BLaER1 treated with 17β-estradiol and CSF1 and Interleukin-3, amounts not matched to agents 10 nM and 100 nM (cell line): ENCODE results near the gene GTF2I.
"Not testable (repeated sequence)": the region's sequence is repeated elsewhere in the genome, so short reads cannot be mapped to it uniquely, and the experiment has no call there.

Source experiments
- H3K27ac ChIP-seq, 11 experiments: shearing (Covaris generic); formaldehyde crosslinking; 2 replicates each; pipeline ENCODE4 v1.8.1; 2022
- H3K27me3 ChIP-seq, 11 experiments: shearing (Covaris generic); formaldehyde crosslinking; 2 replicates each; pipeline ENCODE4 v1.8.1; 2022
- H3K36me3 ChIP-seq, 11 experiments: shearing (Covaris generic); formaldehyde crosslinking; 2 replicates each; pipeline ENCODE4 v1.8.1; 2022
- H3K4me1 ChIP-seq, 10 experiments: shearing (Covaris generic); formaldehyde crosslinking; 2 replicates each; pipeline ENCODE4 v1.8.1; 2022
- H3K4me2 ChIP-seq, 11 experiments: shearing (Covaris generic); formaldehyde crosslinking; 2 replicates each; pipeline ENCODE4 v1.8.1; 2022
- H3K4me3 ChIP-seq, 10 experiments: shearing (Covaris generic); formaldehyde crosslinking; 2 replicates each; pipeline ENCODE4 v1.8.1; 2022
- H3K9ac ChIP-seq, 11 experiments: shearing (Covaris generic); formaldehyde crosslinking; 2 replicates each; pipeline ENCODE4 v1.8.1; 2022
- H3K9me3 ChIP-seq, 11 experiments: shearing (Covaris generic); formaldehyde crosslinking; replicated peaks in 1 of 11; 2 replicates each; pipeline ENCODE4 v1.8.1; 2022
- H4K20me1 ChIP-seq, 11 experiments: shearing (Covaris generic); formaldehyde crosslinking; 2 replicates each; pipeline ENCODE4 v1.8.1; 2022
- Cebpa-rat ChIP-seq, 11 experiments: shearing (Covaris generic); IDR thresholded peaks; 2 replicates each; pipeline ENCODE4 v1.8.1; 2022

GTF2I gene

DNA sequence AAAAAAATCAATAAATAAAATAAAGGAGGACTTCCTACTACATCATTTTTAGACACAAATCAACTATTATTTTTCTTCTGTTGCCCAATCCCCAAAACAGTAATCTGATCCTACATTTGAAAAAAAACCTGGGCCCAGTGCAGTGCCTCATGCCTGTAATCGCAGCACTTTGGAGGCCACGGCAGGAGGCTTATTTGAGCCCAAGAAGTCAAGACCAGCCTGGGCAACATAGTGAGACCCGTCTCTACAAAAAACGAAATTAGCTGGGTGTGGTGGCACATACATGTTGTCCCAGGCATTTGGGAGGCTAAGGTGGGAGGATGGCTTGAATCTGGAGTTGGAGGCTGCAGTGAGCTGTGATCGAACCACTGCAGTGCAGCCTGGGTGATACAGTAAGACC lies 2.7 kb upstream of the GTF2I start:
- H3K4me3 ChIP-seq, result no peak overlapping the region
- H3K9ac ChIP-seq, result peak overlapping the region in 3 of 11 experiments; percentile 11 to 100 (median 100); a peak in 4 of 22 replicates
- peaks cover 12 to 14% (median 14%) of the 10 kb centered on the region in 11 experiments; a peak in 21 of 22 replicates for H4K20me1 ChIP-seq
- H3K9me3 ChIP-seq, result no peaks in the 10 kb centered on the region
- H3K27ac ChIP-seq, result peak overlapping the region in 3 of 11 experiments; percentile 23 to 100 (median 100); a peak in 5 of 22 replicates
- H3K27me3 ChIP-seq, result no peaks in the 10 kb centered on the region
- H3K4me1 ChIP-seq, result peaks cover 34 to 68% (median 59%) of the 10 kb centered on the region in 10 experiments
- peaks cover 0 to 11% (median 4%) of the 10 kb centered on the region in 11 experiments; a peak in 7 of 22 replicates for H3K36me3 ChIP-seq
- peak overlapping the region in 10 of 11 experiments; percentile 90 to 100 (median 97); a peak in 18 of 22 replicates for H3K4me2 ChIP-seq
- TF ChIP-seq Cebpa-rat (IDR thresholded peaks at IDR 0.05), result no peak; a peak in 1 of 22 replicates

DNA sequence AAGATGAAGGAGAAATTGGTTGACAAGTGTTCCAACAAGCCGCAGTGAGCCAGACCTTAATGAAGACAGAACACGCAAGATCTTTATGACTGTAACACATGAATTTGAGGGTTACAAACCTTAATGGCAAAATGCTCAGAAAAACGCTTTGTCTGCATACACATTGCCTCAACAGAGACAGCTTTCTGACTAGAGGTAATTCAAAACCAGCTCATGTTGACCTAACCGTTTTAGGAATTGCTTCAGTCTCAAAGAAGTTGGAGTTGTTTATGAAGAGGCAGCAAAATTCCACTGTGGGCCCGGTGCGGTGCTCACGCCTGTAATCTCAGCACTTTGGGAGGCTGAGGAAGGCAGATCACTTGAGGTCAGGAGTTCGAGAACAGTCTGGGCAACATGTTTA lies 2.2 kb upstream of the GTF2I start:
- Histone ChIP-seq H3K27ac (peak overlapping the region in 9 of 11 experiments; percentile 100; a peak in 17 of 22 replicates), H3K4me3 (peak overlapping the region; percentile 96 to 99 (median 98); a peak in 17 of 20 replicates), H3K4me1 (peaks cover 37 to 74% (median 61%) of the 10 kb centered on the region in 10 experiments), H3K4me2 (peak overlapping the region; percentile 86 to 100 (median 96)), H3K9me3 (no peaks in the 10 kb centered on the region), H3K36me3 (peaks cover 0 to 11% (median 4%) of the 10 kb centered on the region in 11 experiments; a peak in 7 of 22 replicates), H4K20me1 (peaks cover 17 to 20% (median 19%) of the 10 kb centered on the region in 11 experiments), H3K27me3 (no peaks in the 10 kb centered on the region), H3K9ac (peak overlapping the region; percentile 49 to 100 (median 100); a peak in 21 of 22 replicates)
- no peak for TF ChIP-seq Cebpa-rat (IDR thresholded peaks at IDR 0.05)

DNA sequence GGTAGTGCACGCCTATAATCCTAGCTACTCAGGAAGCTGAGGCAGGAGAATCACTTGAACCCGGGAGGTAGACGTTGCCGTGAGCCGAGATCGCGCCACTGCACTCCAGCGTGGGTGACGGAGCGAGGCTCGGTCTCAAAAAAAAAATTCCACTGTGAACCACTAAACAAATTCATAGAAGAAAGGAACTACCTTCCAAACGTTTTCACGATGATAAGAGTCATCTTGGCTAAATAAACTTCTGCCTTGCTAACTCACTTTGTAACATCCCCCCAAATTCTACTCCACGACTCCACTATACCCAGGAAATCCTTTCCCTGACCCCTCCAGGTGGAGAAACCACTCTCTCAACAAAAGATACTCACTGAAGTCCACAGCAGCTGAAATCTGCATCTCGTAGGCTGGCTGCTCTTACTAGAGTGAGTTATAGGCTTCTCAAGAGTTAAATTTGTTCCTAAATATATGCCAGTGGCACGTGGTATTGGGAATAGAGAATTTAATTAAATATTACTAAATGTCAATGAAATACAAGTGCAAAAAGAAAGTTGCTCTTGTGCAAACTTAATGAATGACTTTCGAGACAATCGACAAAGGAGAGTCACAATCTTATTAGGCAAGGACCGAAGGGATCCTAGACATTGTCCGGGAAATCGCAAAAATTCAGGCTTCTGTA lies 1.6 kb upstream of the GTF2I start:
- H3K4me1 ChIP-seq, result peaks cover 37 to 76% (median 62%) of the 10 kb centered on the region in 10 experiments
- peak overlapping the region; percentile 86 to 100 (median 96) for H3K4me2 ChIP-seq
- peaks cover 23 to 25% (median 25%) of the 10 kb centered on the region in 11 experiments for H4K20me1 ChIP-seq
- peak overlapping the region; percentile 49 to 100 (median 100); a peak in 21 of 22 replicates for H3K9ac ChIP-seq
- H3K27ac ChIP-seq, result peak overlapping the region in 9 of 11 experiments; percentile 100; a peak in 18 of 22 replicates
- TF ChIP-seq Cebpa-rat (IDR thresholded peaks at IDR 0.05), result no peak
- H3K36me3 ChIP-seq, result peaks cover 0 to 16% (median 4%) of the 10 kb centered on the region in 11 experiments; a peak in 7 of 22 replicates
- peak overlapping the region; percentile 96 to 99 (median 98) for H3K4me3 ChIP-seq
- H3K27me3 ChIP-seq, result no peaks in the 10 kb centered on the region
- no peaks in the 10 kb centered on the region for H3K9me3 ChIP-seq

DNA sequence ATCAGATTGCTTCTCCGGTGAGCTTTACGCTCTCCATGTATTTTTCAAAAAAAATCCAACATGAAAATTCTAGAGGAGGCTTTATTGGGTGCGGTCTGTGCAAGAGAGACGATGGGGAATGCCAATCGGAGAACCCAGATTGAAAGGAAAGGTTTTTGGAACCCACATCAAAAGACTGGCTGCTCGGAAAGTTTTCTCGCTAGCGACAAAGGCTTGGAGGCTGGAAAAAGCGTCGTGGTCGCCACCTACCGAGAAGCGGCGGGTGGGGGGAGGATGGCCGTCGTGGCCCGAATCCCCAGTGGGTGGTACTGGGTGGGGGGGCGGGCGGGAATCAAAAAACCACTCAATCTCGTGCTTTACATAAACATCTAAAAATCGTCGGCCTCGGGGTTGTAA lies 1.1 kb upstream of the GTF2I start:
- H3K4me1 ChIP-seq, result peaks cover 39 to 77% (median 63%) of the 10 kb centered on the region in 10 experiments
- TF ChIP-seq Cebpa-rat (IDR thresholded peaks at IDR 0.05), result no peak
- peak overlapping the region; percentile 96 to 99 (median 98) for H3K4me3 ChIP-seq
- peak overlapping the region; percentile 90 to 100 (median 97) for H3K4me2 ChIP-seq
- H3K9ac ChIP-seq, result peak overlapping the region; percentile 98 to 100 (median 100); a peak in 21 of 22 replicates
- peaks cover 0 to 16% (median 7%) of the 10 kb centered on the region in 11 experiments; a peak in 9 of 22 replicates for H3K36me3 ChIP-seq
- peak overlapping the region; percentile 71 to 100 (median 100); a peak in 21 of 22 replicates for H3K27ac ChIP-seq
- H4K20me1 ChIP-seq, result peaks cover 28 to 31% (median 30%) of the 10 kb centered on the region in 11 experiments
- H3K9me3 ChIP-seq, result no peaks in the 10 kb centered on the region
- H3K27me3 ChIP-seq, result no peaks in the 10 kb centered on the region

DNA sequence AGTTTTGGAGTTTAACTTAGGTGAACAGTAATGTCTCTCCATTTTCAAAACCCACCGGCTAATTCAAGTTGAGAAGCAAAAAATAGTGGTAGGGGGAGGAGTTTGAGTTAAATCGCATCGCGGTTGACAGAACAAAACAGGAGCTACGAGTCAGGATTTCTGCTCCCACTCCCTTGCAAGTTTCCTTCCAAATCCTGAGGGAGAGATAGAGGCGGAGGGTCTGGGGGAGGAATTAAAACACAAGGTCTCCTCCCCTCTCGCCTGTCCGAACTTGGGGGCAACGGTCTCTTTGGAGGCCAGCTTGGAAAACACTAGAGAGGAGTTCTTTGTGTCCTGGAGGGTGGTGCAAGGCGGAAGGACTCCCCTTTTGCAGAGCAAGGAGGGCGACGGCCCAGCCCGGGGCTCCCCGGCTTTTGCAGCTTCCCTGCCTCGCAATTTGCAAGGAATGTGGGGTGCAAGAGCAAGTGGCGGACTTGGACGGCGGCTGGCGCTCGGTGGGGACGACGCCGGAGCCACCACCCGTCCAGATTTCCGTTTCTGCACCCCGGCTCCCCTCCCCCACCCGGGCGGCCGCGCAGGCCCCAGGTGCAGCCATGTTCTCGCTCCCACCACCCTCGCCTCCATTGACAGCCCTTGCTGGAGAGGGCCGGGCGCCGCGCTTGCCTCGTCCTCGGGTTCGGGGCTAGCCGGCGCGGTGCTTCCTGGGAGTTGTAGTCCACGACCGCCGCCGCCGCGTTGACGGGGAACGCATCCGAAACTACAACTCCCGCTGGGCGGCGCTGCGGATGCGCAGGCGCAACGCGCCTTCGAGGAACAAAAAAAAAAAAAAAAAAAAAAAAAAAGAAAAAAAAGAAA lies 454 bp upstream of the GTF2I start:
- Histone ChIP-seq H3K4me2 (peak overlapping the region; percentile 90 to 100 (median 97)), H3K4me1 (peaks cover 46 to 78% (median 64%) of the 10 kb centered on the region in 10 experiments), H3K9ac (peak overlapping the region; percentile 98 to 100 (median 100)), H4K20me1 (peaks cover 34 to 37% (median 36%) of the 10 kb centered on the region in 11 experiments), H3K4me3 (peak overlapping the region; percentile 96 to 99 (median 98)), H3K9me3 (no peaks in the 10 kb centered on the region), H3K27ac (peak overlapping the region; percentile 93 to 100 (median 100)), H3K36me3 (peaks cover 0 to 18% (median 9%) of the 10 kb centered on the region in 11 experiments; a peak in 10 of 22 replicates), H3K27me3 (no peaks in the 10 kb centered on the region)
- no peak for TF ChIP-seq Cebpa-rat (IDR thresholded peaks at IDR 0.05)

DNA sequence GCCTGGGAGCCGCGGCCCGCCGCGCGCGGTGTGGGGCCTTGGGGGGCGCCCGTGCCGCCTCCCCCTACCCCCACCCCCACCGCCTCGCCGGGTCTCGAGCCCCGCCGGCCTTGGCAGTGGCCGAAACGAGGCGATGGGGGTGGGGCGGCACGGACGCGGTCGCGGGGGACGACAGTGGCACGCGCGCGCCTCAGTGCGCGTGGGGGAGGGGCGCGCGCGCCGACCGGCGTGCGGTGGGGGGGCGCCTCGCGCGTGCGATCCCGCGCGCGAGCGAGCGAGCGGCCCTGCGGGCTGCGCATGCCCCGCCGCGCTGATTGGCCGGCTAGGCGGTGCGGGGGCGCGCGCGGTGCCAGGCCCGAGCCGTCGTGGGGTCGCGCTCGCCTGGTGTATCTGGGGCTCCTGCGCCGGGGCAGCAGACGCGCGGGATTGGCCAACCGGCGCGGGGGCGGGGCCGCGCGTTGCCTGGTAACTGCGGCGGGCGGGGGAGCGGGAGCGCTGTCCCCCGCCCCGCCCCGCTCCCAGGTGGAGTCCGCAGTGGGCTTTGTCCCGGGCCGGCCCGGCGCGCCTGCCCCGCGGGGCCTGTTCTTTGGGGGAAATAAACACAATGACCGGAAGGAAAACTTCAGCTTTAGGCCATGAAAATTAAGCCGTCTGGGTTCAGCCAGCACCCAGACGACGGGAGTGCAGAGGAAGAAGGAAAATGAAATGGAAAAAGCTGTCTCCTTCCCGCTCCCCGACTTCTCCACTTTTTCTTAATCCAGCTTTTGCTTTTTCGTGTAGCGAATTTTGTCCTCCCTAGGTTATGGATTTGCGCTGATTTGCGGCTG lies 873 bp downstream of the GTF2I start:
- H3K4me3 ChIP-seq, result peak overlapping the region; percentile 96 to 99 (median 98)
- peak overlapping the region; percentile 93 to 100 (median 100) for H3K27ac ChIP-seq
- peaks cover 59 to 78% (median 73%) of the 10 kb centered on the region in 10 experiments for H3K4me1 ChIP-seq
- no peaks in the 10 kb centered on the region for H3K27me3 ChIP-seq
- peak overlapping the region; percentile 91 to 100 (median 96) for H3K4me2 ChIP-seq
- peaks cover 0 to 30% (median 15%) of the 10 kb centered on the region in 11 experiments; a peak in 11 of 22 replicates for H3K36me3 ChIP-seq
- H4K20me1 ChIP-seq, result peaks cover 48 to 50% (median 49%) of the 10 kb centered on the region in 11 experiments
- no peak for TF ChIP-seq Cebpa-rat (IDR thresholded peaks at IDR 0.05)
- H3K9me3 ChIP-seq, result no peaks in the 10 kb centered on the region
- H3K9ac ChIP-seq, result peak overlapping the region; percentile 98 to 100 (median 100)

DNA sequence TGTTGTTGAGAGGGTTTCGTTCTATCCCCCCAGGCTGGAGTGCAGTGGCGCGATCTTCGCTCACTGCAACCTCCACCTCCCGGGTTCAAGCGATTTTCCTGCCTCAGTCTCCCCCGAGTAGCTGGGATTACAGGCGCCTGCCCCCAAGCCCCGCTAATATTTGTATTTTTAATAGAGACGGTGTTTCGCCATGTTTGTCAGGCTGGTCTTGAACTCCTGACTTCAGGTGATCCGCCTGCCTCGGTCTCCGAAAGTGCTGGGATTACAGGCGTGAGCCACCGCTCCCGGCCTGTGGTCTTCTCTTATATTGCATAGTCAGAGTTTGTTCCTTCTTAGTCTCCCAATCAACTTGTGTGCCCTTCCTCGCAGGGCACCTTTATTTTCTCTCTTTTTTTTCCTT lies 2.7 kb downstream of the GTF2I start:
- Histone ChIP-seq H3K4me1 (peaks cover 62 to 77% (median 72%) of the 10 kb centered on the region in 10 experiments), H3K4me3 (peak overlapping the region; percentile 96 to 99 (median 98)), H3K36me3 (peaks cover 9 to 48% (median 33%) of the 10 kb centered on the region in 11 experiments; a peak in 21 of 22 replicates), H3K27ac (peak overlapping the region; percentile 23 to 100 (median 100); a peak in 21 of 22 replicates), H4K20me1 (peaks cover 66 to 68% (median 68%) of the 10 kb centered on the region in 11 experiments), H3K9ac (peak overlapping the region in 10 of 11 experiments; percentile 100; a peak in 20 of 22 replicates), H3K4me2 (peak overlapping the region; percentile 91 to 100 (median 96))
- H3K27me3 ChIP-seq, H3K9me3 ChIP-seq: not testable (repeated sequence)

DNA sequence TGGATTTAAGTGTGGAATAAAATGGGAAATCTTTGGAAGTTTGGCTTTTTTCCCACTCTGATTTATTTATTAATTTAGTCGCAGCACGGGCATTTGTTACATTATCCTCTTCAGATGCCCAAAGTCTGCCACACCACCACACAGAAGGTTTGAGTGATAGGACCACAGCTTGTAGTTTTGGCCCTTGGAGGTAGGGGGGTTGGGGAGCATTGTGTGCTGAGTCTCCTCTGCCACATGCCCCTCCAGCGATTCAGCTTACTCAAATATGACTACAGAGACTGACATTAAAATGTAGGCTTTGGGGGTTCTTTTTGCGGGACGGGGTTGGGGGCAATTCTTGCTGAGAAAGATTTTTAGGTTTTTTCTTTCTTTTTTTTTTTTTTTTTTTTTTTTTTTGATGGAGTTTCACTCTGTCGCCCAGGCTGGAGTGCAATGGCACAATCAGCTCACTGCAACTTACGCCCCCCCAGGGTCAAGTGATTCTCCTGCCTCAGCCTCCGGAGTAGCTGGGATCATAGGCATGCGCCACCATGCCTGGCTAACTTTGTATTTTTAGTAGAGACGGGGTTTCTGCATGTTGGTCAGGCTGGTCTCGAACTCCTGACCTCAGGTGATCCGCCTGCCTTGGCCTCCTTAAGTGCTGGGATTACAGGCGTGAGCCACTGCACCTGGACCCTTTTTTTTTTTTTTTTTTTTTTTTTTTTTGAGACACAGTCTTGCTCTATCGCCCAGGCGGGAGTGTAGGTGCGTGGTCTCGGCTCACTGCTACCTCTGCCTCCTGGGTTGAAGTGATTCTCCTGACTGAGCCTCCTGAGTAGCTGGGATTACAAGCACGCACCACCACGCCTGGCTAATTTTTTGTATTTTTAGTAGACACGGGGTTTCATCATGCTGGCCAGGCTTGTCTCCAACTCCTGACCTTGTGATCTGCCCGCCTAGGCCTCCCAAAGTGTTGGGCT lies 4.6 kb downstream of the GTF2I start:
- peaks cover 17 to 67% (median 50%) of the 10 kb centered on the region in 11 experiments for H3K36me3 ChIP-seq
- H3K9me3 ChIP-seq, H3K27me3 ChIP-seq: not testable (repeated sequence)
- peaks cover 85 to 88% (median 87%) of the 10 kb centered on the region in 11 experiments for H4K20me1 ChIP-seq
- H3K4me2 ChIP-seq, result peak overlapping the region; percentile 91 to 100 (median 96)
- peak overlapping the region in 4 of 10 experiments; percentile 6 to 99 (median 62); a peak in 4 of 20 replicates for H3K4me3 ChIP-seq
- peaks cover 51 to 85% (median 65%) of the 10 kb centered on the region in 10 experiments for H3K4me1 ChIP-seq
- peak overlapping the region in 10 of 11 experiments; percentile 73 to 100 (median 100); a peak in 20 of 22 replicates for H3K27ac ChIP-seq
- H3K9ac ChIP-seq, result peak overlapping the region in 10 of 11 experiments; percentile 100; a peak in 16 of 22 replicates
